HUES64 (cell line): ENCODE results near the gene KIAA0232.
"Not testable (repeated sequence)": the region's sequence is repeated elsewhere in the genome, so short reads cannot be mapped to it uniquely, and the experiment has no call there.

Source experiments
- H3K27ac ChIP-seq: 2 replicates; pipeline ENCODE4 v1.7.0; 2013; ENCODE audit warnings: low read depth, low read length, inconsistent platforms
- H3K27me3 ChIP-seq: 2 replicates; pipeline ENCODE4 v1.6.1; 2013; ENCODE audit warnings: mild to moderate bottlenecking, low read length; ENCODE audit not compliant: insufficient read depth
- H3K36me3 ChIP-seq: 2 replicates; pipeline ENCODE4 v1.6.1; 2013; ENCODE audit warnings: mild to moderate bottlenecking, low read length; ENCODE audit not compliant: insufficient read depth
- H3K4me1 ChIP-seq: 2 replicates; pipeline ENCODE4 v1.6.1; 2013; ENCODE audit warnings: mild to moderate bottlenecking, low read length, moderate library complexity; ENCODE audit not compliant: insufficient read depth
- H3K4me3 ChIP-seq: 2 replicates; pipeline ENCODE4 v1.5.1; 2013; ENCODE audit warnings: mild to moderate bottlenecking, low read length, moderate library complexity
- H3K9ac ChIP-seq: 2 replicates; pipeline ENCODE4 v1.6.1; 2013; ENCODE audit warnings: mild to moderate bottlenecking, low read depth, low read length
- H3K9me3 ChIP-seq: 2 replicates; pipeline ENCODE4 v1.6.1; 2013; ENCODE audit warnings: low read depth, low read length; ENCODE audit not compliant: insufficient read depth
- WGBS: fragments of 150-250, 120-280 bp; methylation state at CpG from one replicate; pipeline ENCODE4 v1.1.7; 2013; ENCODE audit warnings: missing lambda C conversion rate; 5-methylcytosine and 5-hydroxymethylcytosine counted together

KIAA0232 gene

GRCh38 chr4:6909113-6909969 lies 126.8 kb downstream of the KIAA0232 start, which contains the start of gene TBC1D14:
TBC1D14 (plus strand) TSS chr4:6909826; CDS start chr4:6923390, 13,564 bp downstream.
- Histone ChIP-seq H3K4me1 (0 out of 2 replicates have a peak, but pooled peaks cover 6% of the 10 kb centered on the region), H3K9ac (peak within 1 kb of the TSS; percentile 97), H3K9me3 (no peaks in the 10 kb centered on the region), H3K27me3 (peaks cover 21% of the 10 kb centered on the region), H3K36me3 (no peaks in the 10 kb centered on the region), H3K27ac (peak within 1 kb of the TSS; percentile 98), H3K4me3 (peak within 1 kb of the TSS; percentile 95)
- WGBS = under 1% methylated on average over 108 of the region's 108 CpGs

GRCh38 chr4:6909970-6910339 lies 127.4 kb downstream of the KIAA0232 start:
- no peaks in the 10 kb centered on the region for H3K36me3 ChIP-seq
- H3K4me3 ChIP-seq = peak overlapping the region; percentile 95
- under 1% methylated on average over 58 of the region's 58 CpGs for WGBS
- H3K9me3 ChIP-seq = no peaks in the 10 kb centered on the region
- 0 out of 2 replicates have a peak, but pooled peaks cover 6% of the 10 kb centered on the region for H3K4me1 ChIP-seq
- H3K27me3 ChIP-seq = peaks cover 21% of the 10 kb centered on the region
- H3K27ac ChIP-seq = no peak overlapping the region
- peak overlapping the region; percentile 72 for H3K9ac ChIP-seq

- Histone ChIP-seq H3K4me3 (peak overlapping the region; percentile 95), H3K9me3 (no peaks in the 10 kb centered on the region), H3K27ac (no peak overlapping the region), H3K36me3 (no peaks in the 10 kb centered on the region), H3K9ac (peak overlapping the region; percentile 72), H3K27me3 (peaks cover 21% of the 10 kb centered on the region), H3K4me1 (0 out of 2 replicates have a peak, but pooled peaks cover 6% of the 10 kb centered on the region)
- WGBS = 15% methylated on average over 31 of the region's 31 CpGs
Measured at GRCh38 chr4:6910340-6910959, 127.9 kb downstream of the KIAA0232 start.

- Histone ChIP-seq H3K36me3 (no peaks in the 10 kb centered on the region), H3K4me1 (peaks cover 9% of the 10 kb centered on the region; the same call in 1 of the 2 replicates), H3K9ac (no peak overlapping the region), H3K27me3 (peaks cover 21% of the 10 kb centered on the region), H3K27ac (no peak overlapping the region), H3K9me3 (no peaks in the 10 kb centered on the region), H3K4me3 (peak overlapping the region; percentile 95)
- WGBS = 87% methylated on average over 13 of the region's 15 CpGs
Measured at GRCh38 chr4:6910960-6911874, 128.7 kb downstream of the KIAA0232 start.

- H3K9ac ChIP-seq, H3K4me3 ChIP-seq, H3K27ac ChIP-seq, H3K36me3 ChIP-seq, H3K9me3 ChIP-seq: not testable (repeated sequence)
- H3K4me1 ChIP-seq = peaks cover 16% of the 10 kb centered on the region
- H3K27me3 ChIP-seq = peaks cover 20% of the 10 kb centered on the region
- WGBS = 96% methylated on average over 9 of the region's 10 CpGs
Measured at GRCh38 chr4:6911917-6912316, 129.4 kb downstream of the KIAA0232 start.

- H3K9me3 ChIP-seq = no peaks in the 10 kb centered on the region
- H3K27me3 ChIP-seq = peaks cover 16% of the 10 kb centered on the region
- no peaks in the 10 kb centered on the region for H3K36me3 ChIP-seq
- WGBS = 97% methylated on average over 4 of the region's 4 CpGs
- no peak overlapping the region for H3K4me3 ChIP-seq
- no peak overlapping the region for H3K27ac ChIP-seq
- no peak overlapping the region for H3K9ac ChIP-seq
- H3K4me1 ChIP-seq = peaks cover 21% of the 10 kb centered on the region
Measured at GRCh38 chr4:6912441-6912840, 129.9 kb downstream of the KIAA0232 start.

- no peak overlapping the region for H3K27ac ChIP-seq
- WGBS = 98% methylated on average over 4 of the region's 6 CpGs
- no peaks in the 10 kb centered on the region for H3K36me3 ChIP-seq
- H3K9me3 ChIP-seq = no peaks in the 10 kb centered on the region
- no peak overlapping the region for H3K9ac ChIP-seq
- peaks cover 27% of the 10 kb centered on the region for H3K4me1 ChIP-seq
- no peak overlapping the region for H3K4me3 ChIP-seq
- H3K27me3 ChIP-seq = peaks cover 14% of the 10 kb centered on the region
Measured at GRCh38 chr4:6913350-6913905, 130.9 kb downstream of the KIAA0232 start.

- H3K4me3 ChIP-seq = no peak overlapping the region
- H3K36me3 ChIP-seq = no peaks in the 10 kb centered on the region
- WGBS = 84% methylated on average over 9 of the region's 9 CpGs
- H3K4me1 ChIP-seq = peaks cover 24% of the 10 kb centered on the region
- no peak overlapping the region for H3K27ac ChIP-seq
- H3K9ac ChIP-seq = no peak overlapping the region
- peaks cover 14% of the 10 kb centered on the region for H3K27me3 ChIP-seq
- no peaks in the 10 kb centered on the region for H3K9me3 ChIP-seq
Measured at GRCh38 chr4:6914448-6914847, 131.9 kb downstream of the KIAA0232 start.

- WGBS = 92% methylated on average over 18 of the region's 18 CpGs
- Histone ChIP-seq H3K9ac (no peak overlapping the region), H3K27ac (no peak overlapping the region), H3K9me3 (no peaks in the 10 kb centered on the region), H3K27me3 (peaks cover 11% of the 10 kb centered on the region), H3K36me3 (no peaks in the 10 kb centered on the region), H3K4me1 (peaks cover 24% of the 10 kb centered on the region), H3K4me3 (no peak overlapping the region)
Measured at GRCh38 chr4:6915041-6916005, 132.8 kb downstream of the KIAA0232 start.
